ENCODE measurements around the gene MDP1.

Gene MDP1

DNA sequence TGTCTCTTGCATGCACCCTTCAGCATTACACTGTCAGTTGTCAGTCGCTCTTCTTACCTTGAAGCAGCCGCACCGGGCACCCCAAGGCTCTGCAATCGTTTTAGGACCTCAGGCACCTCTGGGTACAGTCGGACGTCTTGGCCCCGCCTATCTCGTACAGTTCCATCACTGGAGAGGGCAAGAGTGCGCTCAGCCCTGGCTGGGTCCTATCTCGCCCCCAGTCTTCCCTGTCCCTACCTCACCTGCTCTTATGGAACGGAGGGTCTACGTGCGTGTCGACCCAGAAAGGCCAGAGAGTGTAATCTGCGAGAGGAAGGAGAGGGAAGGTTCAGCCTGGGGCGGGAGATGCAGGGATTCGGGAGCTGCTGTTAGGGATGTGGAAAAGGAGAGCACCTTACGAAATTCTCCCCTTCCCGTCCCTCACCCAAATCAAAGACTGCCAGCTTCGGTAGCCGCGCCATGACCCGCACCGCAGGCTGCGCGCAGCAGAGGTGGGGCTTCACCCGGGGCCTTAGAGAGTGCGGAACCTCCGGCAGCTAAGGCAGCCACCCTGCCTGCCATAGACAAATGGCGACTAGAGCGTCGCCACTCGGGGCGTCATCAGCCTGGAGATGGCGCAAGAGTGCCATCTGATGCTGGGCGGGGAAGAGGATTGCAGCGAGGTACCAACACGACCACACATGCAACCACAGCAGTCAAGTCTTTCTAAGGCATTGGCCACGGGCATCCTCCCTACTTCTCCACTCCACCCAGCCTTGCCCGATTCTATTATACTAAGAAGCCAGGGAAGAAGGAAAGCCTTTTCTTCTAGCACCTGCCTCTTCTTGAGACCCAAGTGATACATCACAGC, at the start of gene MDP1:
Gene MDP1, minus strand, starts transcription at position 572 of the 850 bp plus-strand sequence. Its CDS starts 111 bp downstream, at position 461.
- in situ Hi-C loops (cut with MboI; ENCODE audit: low sequenced_read_pairs) = no loop called here

DNA sequence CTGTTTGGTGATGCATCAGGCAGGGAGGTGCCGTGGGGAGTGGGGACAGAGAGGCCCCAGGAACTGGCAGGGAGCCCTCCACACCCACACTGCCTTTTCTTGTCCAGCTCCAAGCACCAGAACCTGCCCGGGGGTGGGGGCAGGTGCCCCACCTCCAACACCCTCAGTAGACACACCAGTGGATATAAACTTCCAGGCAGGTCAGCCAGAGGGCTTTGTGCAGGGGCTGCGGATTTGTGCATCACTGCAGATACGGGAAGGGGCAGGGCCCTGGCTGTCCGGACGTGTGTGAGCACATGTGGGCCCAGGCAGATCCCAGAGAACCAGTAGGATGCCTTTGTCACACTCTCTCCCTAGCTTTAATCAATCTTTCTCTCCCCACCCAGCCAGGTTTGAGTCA, 48.4 kb upstream of the MDP1 start:
- in situ Hi-C loops (cut with MboI; ENCODE audit: low sequenced_read_pairs) = no loop called here

DNA sequence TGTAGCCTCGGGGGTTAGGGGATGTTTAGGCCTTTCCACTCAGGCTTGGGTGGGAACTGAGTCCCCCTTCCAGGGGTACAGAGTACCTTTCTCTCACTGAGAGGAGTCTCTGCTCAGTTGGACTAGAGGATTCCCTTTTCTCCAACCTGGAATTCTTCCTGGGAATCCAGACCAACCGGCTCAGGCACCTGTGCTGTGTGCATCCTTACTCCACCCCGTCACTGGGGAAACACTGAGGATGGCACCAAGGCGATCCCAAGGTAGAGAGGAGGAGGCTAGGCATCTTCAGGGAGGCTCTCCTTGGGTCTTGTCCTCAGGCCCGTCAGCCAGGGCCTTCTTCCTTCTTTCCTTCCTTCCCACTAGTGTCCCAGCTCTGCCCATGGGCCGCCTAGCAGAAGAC, 48.0 kb upstream of the MDP1 start:
- in situ Hi-C loops (cut with MboI; ENCODE audit: low sequenced_read_pairs) = no loop called here

DNA sequence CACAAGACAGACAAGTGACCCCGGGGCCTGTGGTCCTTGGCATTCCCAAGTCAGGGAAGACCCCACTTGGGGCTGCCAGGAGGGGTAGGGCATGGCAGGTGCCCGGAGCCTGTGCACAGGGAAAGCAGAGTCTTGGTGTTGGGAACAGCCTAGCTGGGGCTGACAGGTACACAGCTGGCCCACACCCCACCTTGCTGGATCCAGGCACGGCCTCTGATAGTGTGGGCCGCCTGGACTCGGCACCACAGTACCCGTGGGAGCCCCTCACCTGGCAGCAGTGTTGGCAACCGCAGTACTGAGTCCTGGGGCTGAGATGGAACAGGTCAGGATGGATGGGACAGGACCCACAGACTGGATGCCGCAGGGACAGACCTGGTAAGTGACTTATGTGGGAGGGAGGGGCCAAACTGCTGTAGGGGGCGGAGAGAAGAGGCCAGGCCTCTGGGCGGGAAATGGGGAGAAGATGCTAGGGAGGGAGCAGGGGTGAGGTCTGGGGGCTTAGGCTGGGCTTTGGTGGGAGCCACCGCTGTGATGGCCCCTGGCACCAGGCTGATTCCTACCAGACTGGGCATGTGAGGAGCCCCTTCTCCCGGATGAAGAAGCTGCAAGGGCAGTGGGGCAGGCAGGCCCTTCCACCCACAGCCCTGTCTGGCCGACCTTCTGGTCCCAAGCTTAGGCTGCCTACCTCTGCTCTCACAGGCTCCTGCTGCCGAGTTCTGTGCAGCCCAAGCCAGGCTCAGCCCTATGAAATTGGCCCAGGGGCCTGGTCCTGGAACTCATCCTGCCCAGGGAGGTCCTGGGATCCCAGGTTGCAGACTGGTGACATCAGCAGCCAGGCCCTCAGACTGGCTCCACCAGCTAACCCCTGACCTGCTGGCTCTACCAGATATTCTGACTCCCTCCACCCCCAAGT, 47.2 kb upstream of the MDP1 start, which contains the start of gene TGM1:
Gene TGM1, minus strand, starts transcription at position 357 of the 913 bp plus-strand sequence. CDS start 825 bp downstream, outside the sequence.
- in situ Hi-C loops (cut with MboI; ENCODE audit: low sequenced_read_pairs) = no loop called here

DNA sequence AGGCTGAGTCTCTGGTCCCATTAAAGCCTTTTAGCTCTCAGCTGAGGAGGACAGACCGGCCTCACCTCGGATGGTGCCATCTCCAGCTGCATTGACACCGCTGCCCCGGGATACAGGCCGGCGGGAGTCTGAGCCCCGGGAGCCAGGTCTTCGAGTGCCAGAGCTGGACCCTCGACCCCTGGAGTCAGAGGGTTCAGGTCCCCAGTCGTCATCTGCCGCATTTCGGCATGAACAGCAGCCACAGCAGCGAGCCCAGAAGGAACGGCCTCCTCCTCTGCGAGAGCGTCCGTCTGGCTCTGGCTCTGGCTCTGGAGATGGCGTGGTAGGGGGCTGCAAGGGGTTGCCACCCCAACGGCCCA, 46.1 kb upstream of the MDP1 start:
- in situ Hi-C loops (cut with MboI; ENCODE audit: low sequenced_read_pairs) = no loop called here

DNA sequence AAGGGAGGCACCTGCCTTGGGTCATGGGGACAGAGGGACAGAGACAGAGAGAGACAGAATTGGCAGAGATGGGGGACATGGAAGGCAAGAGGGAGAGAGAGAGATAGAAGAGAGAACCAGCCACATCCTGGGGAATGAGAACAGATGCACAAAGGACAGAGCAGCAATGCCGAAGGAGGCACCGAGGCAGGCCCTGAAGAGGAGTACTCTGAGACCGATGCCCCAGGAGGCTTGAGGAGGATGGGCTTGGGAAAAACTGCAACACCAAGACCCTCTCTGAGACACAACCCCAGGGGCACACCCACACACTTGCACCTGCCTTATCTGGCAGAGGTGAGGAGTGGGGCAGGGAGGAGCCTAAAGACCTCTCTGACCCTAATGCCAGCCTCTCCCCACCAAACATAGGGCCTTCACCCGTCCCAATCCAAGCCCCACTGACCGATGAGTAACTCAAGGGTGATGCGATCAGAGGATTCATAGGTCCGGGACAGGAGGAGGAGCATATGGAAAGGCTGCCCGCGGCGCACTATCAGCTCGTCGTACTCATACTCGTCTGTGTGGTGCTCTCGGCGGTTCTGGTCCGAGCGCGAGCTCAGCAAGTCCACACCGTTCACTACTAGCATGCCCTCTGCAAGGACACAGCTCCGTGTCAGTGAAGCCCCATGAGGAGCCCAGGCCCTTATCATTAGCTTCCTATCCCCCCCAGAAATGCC, 45.5 kb upstream of the MDP1 start:
- in situ Hi-C loops (cut with MboI; ENCODE audit: low sequenced_read_pairs) = no loop called here

DNA sequence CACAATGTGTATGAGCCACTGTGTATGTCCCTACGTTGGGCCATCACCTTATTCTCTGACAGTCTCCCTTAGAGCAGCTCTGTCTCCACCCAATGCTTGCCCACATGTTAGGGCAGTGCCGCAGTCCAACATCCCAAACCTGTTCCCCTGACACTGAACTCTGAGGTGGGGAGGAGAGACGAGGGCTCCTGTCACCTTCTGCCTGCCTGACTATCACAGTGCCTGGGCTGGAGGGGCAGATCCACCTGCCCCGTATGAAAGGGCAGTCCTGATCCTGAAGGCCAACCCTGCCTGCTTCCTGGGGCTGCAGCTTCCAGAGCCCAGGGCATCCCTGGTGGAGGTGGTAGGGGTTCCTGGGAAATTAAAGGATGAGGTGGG, 44.9 kb upstream of the MDP1 start:
- in situ Hi-C loops (cut with MboI; ENCODE audit: low sequenced_read_pairs) = no loop called here

DNA sequence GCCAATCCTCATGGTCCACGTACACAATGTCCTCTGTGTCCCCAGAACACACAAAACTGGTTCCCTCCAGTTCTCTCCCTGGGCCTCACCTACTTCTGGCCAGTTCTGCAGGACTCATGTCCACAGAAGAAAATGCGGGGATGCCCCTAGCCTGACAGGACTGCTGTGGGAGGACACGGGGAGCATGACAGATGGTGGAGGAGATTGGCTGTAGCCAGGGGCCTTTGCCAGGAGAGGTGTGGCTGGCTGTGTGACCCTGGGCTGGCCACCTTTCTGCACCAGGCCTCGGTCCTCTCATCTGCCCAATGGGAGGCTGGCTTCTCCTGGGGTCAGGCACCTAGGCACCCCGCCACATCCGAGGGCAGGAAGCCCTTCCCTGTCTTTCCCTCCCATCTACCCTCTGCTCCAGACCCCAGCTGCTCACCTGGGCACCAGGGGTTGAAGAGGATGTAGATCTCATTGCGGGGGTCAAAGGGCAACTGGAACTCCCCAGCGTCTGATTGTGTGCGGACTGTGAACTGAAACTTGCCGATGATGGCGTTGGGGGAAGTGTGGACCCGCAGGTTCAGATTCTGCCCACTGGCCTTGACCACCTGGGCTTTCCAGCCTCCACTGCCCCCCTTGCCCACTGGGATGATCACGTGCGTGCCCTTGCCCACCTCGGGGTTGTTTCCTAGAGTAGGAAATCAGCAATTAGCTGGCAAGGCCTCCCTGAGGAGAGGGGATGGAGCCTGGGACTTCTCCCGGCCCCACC, 44.3 kb upstream of the MDP1 start:
- in situ Hi-C loops (cut with MboI; ENCODE audit: low sequenced_read_pairs) = no loop called here

DNA sequence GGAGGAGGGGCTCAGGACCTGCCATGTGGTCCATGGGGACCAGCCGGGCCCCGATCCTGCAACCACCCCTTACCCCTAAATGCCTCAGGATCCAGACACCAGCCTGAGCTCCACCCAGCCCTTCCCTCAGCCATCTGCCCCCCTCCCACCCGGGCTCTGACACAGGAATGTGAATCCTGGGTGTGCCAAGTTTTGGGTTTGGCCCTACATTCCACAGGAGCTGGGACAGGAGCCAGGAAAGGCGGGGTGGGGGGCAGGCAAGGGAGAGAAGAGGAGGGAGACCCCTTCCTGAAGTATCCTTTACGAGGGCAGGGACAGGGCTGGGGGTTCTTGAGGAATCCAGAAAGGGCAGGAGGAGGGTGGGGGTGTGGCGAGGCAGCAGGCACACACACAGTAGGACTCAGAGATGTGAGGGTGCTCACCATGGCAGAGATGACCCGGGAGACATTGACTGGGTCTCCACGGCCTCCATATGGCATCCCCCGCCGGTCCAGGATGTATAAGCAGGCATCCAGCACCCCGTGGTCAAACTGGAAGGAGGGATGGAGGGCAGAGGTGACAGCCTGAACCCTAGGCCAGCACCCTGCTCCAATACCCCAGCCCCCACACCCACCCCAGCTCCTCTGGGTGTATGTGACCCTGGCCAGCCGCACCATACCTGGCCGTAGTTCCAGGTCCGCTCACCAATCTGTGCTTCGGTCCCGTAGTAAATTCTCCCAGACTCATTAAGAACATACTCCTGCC, 43.6 kb upstream of the MDP1 start:
- in situ Hi-C loops (cut with MboI; ENCODE audit: low sequenced_read_pairs) = no loop called here

DNA sequence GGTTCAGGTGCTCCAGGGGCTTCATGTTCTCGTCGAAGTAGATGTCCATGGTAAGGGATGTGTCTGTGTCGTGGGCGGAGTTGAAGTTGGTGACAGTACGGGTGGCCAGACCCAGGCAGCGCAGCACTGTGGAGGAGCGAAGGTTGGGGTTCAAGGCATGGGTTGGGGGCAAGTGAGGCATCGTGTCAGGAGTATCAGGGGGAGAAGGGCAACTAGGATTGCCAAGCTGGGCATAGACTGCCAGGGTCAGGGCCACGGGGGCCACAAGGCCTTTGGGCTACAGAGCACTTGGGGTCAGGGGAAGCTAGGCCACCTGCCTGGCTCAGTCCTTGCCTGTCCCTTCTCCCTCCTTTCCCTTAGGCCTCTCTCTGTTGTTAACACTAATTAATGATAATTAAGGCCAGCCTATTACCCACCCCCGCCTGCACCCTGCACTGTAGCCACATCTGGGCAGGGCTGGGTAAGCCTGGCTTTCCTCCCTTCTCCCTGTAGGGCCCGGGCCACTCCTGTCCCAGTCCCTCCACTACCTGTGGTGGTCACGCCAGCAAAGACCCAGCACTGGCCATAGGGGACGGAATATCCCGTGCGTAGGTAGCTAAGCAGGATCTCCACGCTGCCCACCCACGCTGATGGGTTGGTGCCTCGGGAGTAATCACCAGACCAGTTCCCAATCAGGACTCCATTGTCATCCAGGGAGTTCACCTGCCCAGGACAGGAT, 42.8 kb upstream of the MDP1 start:
- in situ Hi-C loops (cut with MboI; ENCODE audit: low sequenced_read_pairs) = no loop called here

DNA sequence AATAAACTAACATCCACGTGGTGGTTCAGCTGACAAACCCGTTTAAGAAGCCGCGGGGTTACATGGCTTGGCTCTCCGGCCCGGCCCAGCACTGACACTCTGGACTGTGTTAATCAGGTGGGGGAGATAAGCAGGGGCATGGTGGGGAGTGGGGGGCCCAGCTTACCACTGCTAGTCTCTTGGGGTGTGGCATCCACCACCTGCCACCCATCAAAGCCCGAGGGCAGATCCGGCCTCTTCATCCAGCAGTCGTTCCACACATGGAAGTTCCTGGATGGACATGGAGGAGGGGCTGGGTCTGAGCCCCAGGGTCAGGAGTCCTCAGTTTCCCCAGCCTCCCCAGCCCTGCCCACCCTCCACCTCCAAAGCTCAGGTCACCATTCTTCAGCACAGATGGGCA, 42.3 kb upstream of the MDP1 start:
- in situ Hi-C loops (cut with MboI; ENCODE audit: low sequenced_read_pairs) = no loop called here

DNA sequence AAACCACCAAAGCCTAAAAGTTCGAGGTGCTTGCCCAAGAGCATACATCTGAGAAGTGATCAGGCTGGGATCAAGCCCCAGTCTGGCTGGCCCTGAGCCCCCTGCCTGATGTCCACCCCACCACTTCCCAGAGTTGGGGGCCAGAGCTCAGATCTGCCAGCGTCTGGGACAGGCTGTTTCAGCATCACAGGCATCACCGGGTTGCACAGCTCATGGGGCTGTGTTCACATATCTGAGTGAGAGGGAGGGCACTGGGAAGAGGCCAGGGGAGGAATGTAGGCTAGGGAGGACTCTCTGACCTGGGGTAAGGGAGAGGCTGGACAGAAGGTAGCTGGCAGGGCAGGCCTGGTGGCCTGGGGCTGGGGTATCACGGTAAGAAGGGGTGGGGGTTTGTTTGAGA, 41.1 kb upstream of the MDP1 start:
- in situ Hi-C loops (cut with MboI; ENCODE audit: low sequenced_read_pairs) = no loop called here

DNA sequence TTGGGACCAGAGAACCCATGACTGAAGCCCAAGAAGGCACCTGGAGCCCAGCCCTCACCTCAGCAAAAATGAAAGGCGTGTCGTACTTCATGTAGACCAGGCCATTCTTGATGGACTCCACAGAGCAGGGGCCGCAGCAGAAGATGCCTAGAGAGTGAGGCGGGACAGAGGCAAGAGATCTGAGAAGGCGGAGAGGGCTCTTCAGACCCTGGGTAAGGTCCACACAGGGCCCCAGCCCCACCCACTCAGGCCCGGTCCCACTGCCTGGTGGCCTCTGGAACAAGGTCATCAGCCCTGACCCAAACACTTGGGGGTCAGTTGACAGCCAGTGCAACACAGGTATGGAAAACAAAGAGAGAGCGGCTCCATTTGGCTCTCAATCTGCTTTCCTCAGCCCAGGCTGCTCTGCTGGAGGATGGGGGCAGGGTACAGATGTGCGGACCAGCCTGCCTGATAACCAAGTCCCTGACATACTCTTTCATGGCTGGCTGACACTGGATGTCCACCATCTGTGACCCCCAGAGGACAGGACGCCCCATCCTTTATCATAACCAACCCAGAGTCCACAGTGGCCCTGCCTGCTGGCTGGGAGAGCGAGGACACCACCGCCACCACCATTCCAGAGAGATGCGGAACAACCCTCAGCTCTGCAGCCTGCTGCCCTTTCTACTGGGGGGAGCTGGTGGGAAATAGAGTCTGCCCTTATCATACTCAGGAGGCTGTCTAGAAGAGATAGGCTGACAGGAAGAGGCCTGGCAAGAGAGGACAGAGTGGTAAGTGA, 40.3 kb upstream of the MDP1 start:
- in situ Hi-C loops (cut with MboI; ENCODE audit: low sequenced_read_pairs) = no loop called here

DNA sequence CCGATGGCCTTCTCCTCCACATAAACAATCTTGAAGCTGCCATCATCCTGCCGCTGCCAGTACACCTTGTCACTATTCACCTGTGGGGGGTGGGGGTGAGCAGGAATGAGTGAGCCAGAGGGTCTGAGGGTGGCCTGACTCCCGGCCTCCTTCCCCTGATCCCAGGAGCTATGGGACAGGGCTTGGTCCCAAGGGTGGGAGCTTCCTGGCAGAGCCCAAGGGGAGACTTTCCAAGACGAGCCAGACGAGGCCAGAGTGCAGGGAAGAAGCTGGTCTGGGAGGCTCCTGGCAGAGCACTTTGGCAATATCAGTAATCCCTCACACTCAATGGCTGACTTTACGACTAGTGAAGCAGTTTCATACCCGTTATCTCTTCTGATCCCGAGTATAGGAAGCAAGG, 39.6 kb upstream of the MDP1 start:
- in situ Hi-C loops (cut with MboI; ENCODE audit: low sequenced_read_pairs) = no loop called here

DNA sequence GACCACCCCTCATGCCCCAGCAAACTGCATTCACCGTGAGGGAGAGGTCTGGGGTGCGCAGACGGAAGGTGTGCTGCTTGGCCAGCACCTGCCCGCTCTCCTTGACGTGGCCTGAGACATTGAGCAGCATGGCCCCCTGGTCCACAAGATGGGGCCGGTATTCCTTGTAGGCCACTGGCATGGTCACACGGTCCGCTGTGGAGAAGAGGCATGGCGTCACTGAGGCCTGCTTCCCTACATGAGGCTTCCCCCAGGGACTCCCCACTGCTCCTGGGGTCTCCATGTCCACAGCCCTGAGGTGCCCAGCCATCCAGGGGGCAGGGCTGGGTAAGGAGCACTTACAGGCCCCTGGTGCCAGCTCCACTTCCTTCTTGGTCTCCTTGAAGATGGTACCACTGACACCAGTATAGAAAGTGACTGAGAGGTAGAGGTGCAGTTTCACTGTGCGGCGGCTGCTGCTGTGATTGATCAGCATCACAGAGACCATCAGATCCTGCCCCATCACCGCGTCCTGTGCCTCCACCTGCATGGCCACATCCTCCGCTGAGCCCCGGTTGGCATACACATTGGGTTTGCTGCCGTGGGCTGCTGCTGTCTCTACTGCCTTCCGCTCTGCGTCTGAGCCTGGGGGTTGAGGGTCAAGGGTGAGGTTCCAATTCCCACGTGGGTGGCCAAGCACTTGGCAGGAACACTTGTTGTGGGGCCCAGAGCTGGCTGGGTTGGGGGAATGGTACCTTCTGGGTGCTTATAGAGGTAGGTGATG, 38.9 kb upstream of the MDP1 start:
- in situ Hi-C loops (cut with MboI; ENCODE audit: low sequenced_read_pairs) = no loop called here

DNA sequence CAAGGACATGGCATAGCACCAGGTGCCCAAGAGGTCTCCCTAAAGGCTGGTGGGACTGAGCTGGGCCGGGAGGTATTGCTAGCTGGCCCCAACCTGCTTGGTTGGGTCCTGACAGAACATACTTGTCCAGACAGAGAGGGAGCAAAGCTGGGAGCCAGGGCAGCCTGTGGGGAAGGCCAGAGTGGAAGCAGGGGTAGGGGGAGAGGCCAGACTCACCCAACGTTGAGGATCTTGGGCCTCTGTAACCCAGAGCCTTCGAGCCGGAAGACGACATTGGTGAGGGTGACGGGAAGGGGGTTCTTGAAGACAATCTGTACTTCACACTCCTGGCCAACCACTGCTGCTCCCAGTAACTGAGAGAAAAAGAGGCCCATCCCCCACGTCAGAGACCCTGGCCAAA, 38.1 kb upstream of the MDP1 start:
- in situ Hi-C loops (cut with MboI; ENCODE audit: low sequenced_read_pairs) = no loop called here

DNA sequence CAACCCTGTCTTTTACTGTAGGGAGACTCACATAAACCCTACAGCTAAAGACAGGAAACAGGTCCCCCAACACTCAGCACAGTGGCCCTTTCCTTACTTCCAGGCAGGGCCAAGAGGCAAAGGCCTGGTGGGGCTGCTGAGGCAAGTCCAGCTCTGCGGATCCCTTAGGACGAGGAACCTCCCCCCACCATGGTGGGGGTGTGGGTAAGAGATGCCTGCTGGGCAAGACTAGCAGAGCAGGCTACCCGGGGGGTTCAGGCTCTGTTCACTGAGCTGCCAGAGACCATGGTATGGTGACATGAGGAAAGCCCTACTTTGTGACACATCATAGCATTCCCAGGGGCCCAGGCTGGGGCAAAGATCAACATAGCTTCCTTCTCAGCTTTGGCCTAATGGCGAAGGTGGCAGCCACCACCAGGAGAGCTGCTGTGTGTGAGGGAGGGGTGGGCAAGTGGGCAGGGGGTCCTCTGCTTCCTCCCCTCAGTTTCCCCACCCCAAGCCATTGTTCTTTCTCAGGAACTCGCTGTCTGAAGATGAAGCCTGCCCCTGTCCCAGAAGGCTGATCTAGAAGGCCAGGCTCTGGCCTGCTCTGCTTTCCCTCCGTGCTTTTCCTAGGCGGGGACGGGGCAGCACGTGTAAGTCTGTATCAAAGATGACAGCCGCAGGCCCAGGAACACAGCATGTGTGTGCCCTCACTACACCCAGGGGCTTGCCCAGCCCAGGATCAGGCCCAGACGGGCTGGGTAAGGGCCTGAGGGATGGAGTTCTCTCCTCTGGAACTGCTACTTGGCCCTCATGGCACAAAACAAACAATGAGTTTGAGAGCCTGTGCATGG, 36.6 kb upstream of the MDP1 start:
- in situ Hi-C loops (cut with MboI; ENCODE audit: low sequenced_read_pairs) = no loop called here

Measured in HL-60/S4 treated with phorbol 12-myristate 13-acetate at 8.2 ng/mL for 4 days and 3 days (cell line).